Activated CD8-positive, alpha-beta T cell treated with anti-CD3 and anti-CD28 coated beads, Interleukin-2, amount 10 ng/mL, durations not matched to agents 7 days and 5 days (primary cell): ENCODE data around the gene CCDC89. TPM values are rescaled to one million over a fixed set of nuclear protein-coding genes. Genes with fewer than 3 reads are reported as not detected.

ENCODE experiments used
- ATAC-seq: fragments of 150-1000 bp; cut with Tn5 transposase; one replicate; pipeline ENCODE4 v1.10.0; 2021; ENCODE audit warnings: moderate library complexity
- CTCF ChIA-PET: fragments of 350-600 bp; sonication (Branson Sonifier 250); formaldehyde crosslinking; loops from one replicate; lab custom pipeline; 2021; ENCODE audit warnings: antibody characterized with exemption; lab: Charles Lee
- POLR2A ChIA-PET: fragments of 350-600 bp; sonication (Branson Sonifier 250); formaldehyde crosslinking; loops from one replicate; lab custom pipeline; 2021; ENCODE audit warnings: antibody characterized with exemption; lab: Charles Lee
- DNase-seq: peaks from one replicate; pipeline ENCODE4 v3.0.0-alpha.2; 2020
- H3K27ac Mint-ChIP-seq: one replicate; pipeline ENCODE4 v1.8.0; 2021; ENCODE audit warnings: mild to moderate bottlenecking, mixed read lengths
- H3K27me3 Mint-ChIP-seq: one replicate; pipeline ENCODE4 v1.8.0; 2021; ENCODE audit warnings: low read depth, mixed read lengths
- H3K36me3 Mint-ChIP-seq: one replicate; pipeline ENCODE4 v1.8.0; 2021; ENCODE audit warnings: low read depth, mixed read lengths
- H3K4me1 Mint-ChIP-seq: one replicate; pipeline ENCODE4 v1.8.0; 2021; ENCODE audit warnings: low read depth, mixed read lengths
- H3K4me3 Mint-ChIP-seq: one replicate; pipeline ENCODE4 v1.8.0; 2021; ENCODE audit warnings: mild to moderate bottlenecking, mixed read lengths
- H3K9me3 Mint-ChIP-seq: one replicate; pipeline ENCODE4 v1.8.0; 2022; ENCODE audit warnings: mixed read lengths; ENCODE audit not compliant: insufficient read depth
- total RNA-seq, 2 experiments: library from RNA; stranded (reverse); gene quantifications; one replicate each; pipeline ENCODE4 v1.2.3, GENCODE V29; 2021

Gene CCDC89
- total RNA-seq = under 1 TPM; 0.23 to 0.63 TPM

DNA sequence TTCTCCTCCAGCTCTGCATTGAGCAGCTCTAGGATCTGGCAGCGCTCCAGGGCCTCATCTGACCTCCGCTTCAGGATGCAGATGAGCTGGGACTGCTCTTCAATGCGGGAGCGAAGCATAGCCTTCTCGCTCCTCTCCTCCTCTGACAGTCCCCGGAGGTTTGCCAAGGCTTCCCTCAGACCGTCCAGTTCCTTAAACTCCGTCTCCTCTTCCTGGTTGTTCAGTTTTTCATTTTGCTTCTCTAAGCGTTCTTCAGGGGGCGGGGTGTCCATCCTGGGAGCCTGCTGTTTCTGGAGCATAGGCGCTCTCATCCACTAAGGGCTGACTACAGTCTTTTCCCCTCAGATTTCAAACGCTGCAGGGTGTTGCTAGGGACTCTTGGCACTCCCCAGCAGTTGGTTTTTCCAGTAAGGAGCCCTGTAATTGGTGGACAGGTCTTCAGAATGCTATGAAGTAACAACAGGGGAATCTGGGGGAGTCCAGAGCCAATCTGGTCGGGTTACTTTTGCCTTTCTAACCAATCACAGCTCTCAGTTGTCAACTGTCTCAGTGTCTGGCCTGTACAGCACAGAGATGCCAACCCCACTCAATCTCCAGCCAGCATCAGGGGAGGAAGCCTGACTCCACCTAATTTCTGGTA lies at the start of gene CCDC89:
TSS of gene CCDC89 (minus strand) at position 376 of the 640 bp plus-strand sequence. CDS start at position 311, 65 bp downstream.
- no peak within 1 kb of the TSS for H3K27ac Mint-ChIP-seq
- ChIA-PET CTCF (interaction anchor here (1.3 to 3.6 kb wide), 3 partner anchors 10 to 139 kb away, joined by 3 to 14 read pairs (median 6); no protein-coding TSS in a partner anchor), POLR2A (interaction anchor here (1.1 to 2.2 kb wide), 3 partner anchors 11 to 169 kb away, joined by 3 to 4 read pairs (median 3); partner anchors contain the start of gene CCDC83)
- peaks cover 2% of the 10 kb centered on the region for H3K27me3 Mint-ChIP-seq
- ATAC-seq (no peak), DNase-seq (no peak)
- no peaks in the 10 kb centered on the region for H3K9me3 Mint-ChIP-seq
- no peak within 1 kb of the TSS for H3K4me3 Mint-ChIP-seq
- H3K4me1 Mint-ChIP-seq = peaks cover 28% of the 10 kb centered on the region
- H3K36me3 Mint-ChIP-seq = peaks cover 2% of the 10 kb centered on the region

- Mint-ChIP-seq H3K4me3 (no peak overlapping the region), H3K9me3 (no peaks in the 10 kb centered on the region), H3K4me1 (peaks cover 10% of the 10 kb centered on the region), H3K27me3 (no peaks in the 10 kb centered on the region), H3K27ac (no peak overlapping the region), H3K36me3 (peaks cover 68% of the 10 kb centered on the region)
- DNase-seq (no peak), ATAC-seq (no peak)
- ChIA-PET CTCF (no interaction called here), POLR2A (no interaction called here)
Measured at GRCh38 chr11:85732965-85733364, 47.0 kb upstream of the CCDC89 start.

DNA sequence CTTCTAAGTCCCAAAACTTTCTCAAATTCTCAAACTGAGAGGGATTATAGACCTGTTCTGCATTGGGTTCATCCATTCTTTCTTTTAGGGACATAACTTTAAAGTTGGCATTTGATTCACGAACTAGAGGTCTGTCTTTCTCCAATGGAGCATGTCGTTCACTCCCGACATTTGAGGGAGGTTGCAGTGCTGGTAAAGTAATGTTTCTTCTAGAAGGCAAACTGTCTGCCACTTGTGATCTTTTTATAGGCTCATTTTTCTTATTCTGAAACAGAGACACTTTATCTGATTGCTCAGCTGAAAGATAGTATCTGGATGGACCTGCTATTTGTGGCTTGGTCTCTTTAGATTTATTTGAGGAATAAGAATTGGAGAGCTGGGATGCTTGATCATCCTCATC lies 40.4 kb upstream of the CCDC89 start:
- peaks cover 60% of the 10 kb centered on the region for H3K36me3 Mint-ChIP-seq
- H3K4me3 Mint-ChIP-seq = no peak overlapping the region
- no peak overlapping the region for H3K27ac Mint-ChIP-seq
- no peak for ATAC-seq
- DNase-seq = no peak
- ChIA-PET POLR2A (no interaction called here), CTCF (no interaction called here)
- H3K27me3 Mint-ChIP-seq = no peaks in the 10 kb centered on the region
- H3K4me1 Mint-ChIP-seq = no peaks in the 10 kb centered on the region
- H3K9me3 Mint-ChIP-seq = no peaks in the 10 kb centered on the region

DNA sequence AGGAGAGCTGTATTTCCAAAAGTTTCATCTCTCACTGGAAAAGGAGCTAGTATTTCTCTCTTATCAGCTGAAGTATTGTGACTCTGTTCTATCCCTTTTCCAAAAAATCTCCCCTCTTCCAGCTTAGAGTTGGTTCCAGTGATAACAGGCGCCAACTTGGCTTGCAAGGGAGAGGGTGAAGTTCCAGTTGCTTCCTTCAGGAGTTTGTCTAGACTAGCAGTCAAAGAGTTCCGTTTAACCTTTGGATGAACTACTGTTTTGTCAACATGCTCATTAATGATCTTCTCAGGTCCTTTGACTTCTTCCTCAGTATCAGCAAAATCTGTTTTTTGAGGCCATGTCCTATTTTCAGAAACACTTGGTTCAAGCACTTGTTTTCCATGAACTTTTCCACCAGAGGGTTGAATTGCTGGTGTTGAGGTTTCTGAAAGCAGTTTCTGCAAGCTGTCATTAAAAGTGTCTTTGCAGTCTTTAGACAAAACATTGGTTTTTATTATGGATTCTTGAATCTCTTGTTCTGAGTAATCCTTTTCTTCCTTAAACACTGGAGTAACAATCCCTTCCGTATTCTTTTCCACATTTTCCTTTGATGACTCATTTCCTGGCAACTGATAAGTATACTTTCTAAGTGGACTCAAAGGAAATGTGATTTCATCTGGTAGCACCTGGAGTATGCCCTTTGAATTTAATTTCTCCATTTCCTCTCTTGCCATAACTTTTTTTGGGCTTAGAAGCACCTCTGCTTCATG lies 39.7 kb upstream of the CCDC89 start:
- Mint-ChIP-seq H3K9me3 (no peaks in the 10 kb centered on the region), H3K27ac (no peak overlapping the region), H3K4me3 (no peak overlapping the region), H3K27me3 (no peaks in the 10 kb centered on the region), H3K36me3 (peaks cover 55% of the 10 kb centered on the region), H3K4me1 (no peaks in the 10 kb centered on the region)
- DNase-seq = no peak
- ChIA-PET POLR2A (no interaction called here), CTCF (interaction anchor here (1.0 kb wide), 1 partner anchor 30 kb away, joined by 3 read pairs; no protein-coding TSS in a partner anchor)
- no peak for ATAC-seq

DNA sequence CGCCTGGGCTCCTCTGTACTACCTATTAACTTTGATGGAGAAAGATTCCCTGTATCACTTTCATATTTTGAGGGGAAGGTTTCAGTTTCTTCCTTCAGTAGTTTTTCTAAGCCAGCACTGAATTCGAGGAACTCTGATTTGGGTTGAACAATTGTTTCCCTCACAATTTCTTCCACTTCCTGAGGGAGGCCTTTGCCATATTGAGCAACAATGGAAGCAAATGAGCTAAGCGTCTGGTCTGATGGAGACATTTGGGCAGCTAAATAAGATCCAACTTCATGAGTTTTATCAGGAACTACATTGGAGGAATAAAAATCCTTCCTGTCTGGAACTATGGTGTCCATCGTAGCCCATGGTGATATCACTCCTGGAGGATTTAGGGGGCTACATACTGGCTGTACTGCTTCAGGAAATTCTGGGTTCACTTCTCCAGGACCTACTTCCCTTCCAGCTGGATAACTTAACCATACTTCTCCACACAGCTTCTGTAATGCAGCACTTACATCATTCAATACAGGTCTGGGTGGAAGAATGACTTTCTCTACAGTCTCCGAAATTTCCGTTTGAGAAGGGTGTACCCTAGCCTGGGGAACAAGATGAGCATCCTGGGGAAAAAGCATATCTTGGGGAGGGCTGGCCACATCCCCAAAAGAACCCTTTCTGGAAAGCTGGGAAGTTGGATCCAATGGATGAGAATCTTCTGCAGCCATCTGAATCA lies 38.9 kb upstream of the CCDC89 start:
- CTCF ChIA-PET = interaction anchor here (0.6 to 1.0 kb wide), 3 partner anchors 9 to 36 kb away, joined by 3 to 4 read pairs (median 3); no protein-coding TSS in a partner anchor
- Mint-ChIP-seq H3K9me3 (no peaks in the 10 kb centered on the region), H3K4me1 (no peaks in the 10 kb centered on the region), H3K27ac (no peak overlapping the region), H3K4me3 (no peak overlapping the region), H3K36me3 (peaks cover 48% of the 10 kb centered on the region), H3K27me3 (no peaks in the 10 kb centered on the region)
- POLR2A ChIA-PET = no interaction called here
- no peak for ATAC-seq
- no peak for DNase-seq

GRCh38 chr11:85723088-85723487 lies 37.1 kb upstream of the CCDC89 start:
- no peaks in the 10 kb centered on the region for H3K9me3 Mint-ChIP-seq
- ChIA-PET CTCF (interaction anchor here (1.1 kb wide), 1 partner anchor 26 kb away, joined by 3 read pairs; no protein-coding TSS in a partner anchor), POLR2A (no interaction called here)
- ATAC-seq (no peak), DNase-seq (no peak)
- H3K27me3 Mint-ChIP-seq = no peaks in the 10 kb centered on the region
- peaks cover 36% of the 10 kb centered on the region for H3K36me3 Mint-ChIP-seq
- H3K4me3 Mint-ChIP-seq = no peak overlapping the region
- no peaks in the 10 kb centered on the region for H3K4me1 Mint-ChIP-seq
- no peak overlapping the region for H3K27ac Mint-ChIP-seq

GRCh38 chr11:85721191-85721590 lies 35.2 kb upstream of the CCDC89 start:
- H3K9me3 Mint-ChIP-seq = no peaks in the 10 kb centered on the region
- peaks cover 24% of the 10 kb centered on the region for H3K36me3 Mint-ChIP-seq
- H3K27ac Mint-ChIP-seq = no peak overlapping the region
- ChIA-PET CTCF (interaction anchor here (2.0 kb wide), 1 partner anchor 22 kb away, joined by 6 read pairs; no protein-coding TSS in a partner anchor), POLR2A (no interaction called here)
- no peaks in the 10 kb centered on the region for H3K27me3 Mint-ChIP-seq
- no peak overlapping the region for H3K4me3 Mint-ChIP-seq
- DNase-seq (no peak), ATAC-seq (no peak)
- no peaks in the 10 kb centered on the region for H3K4me1 Mint-ChIP-seq

GRCh38 chr11:85718991-85719807 lies 33.2 kb upstream of the CCDC89 start:
- DNase-seq = no peak
- no peak overlapping the region for H3K27ac Mint-ChIP-seq
- ATAC-seq = no peak
- peaks cover 10% of the 10 kb centered on the region for H3K36me3 Mint-ChIP-seq
- H3K4me1 Mint-ChIP-seq = no peaks in the 10 kb centered on the region
- H3K27me3 Mint-ChIP-seq = no peaks in the 10 kb centered on the region
- ChIA-PET CTCF (interaction anchor here (1.3 to 2.0 kb wide), 2 partner anchors 20 to 90 kb away, joined by 3 to 6 read pairs; no protein-coding TSS in a partner anchor), POLR2A (no interaction called here)
- H3K4me3 Mint-ChIP-seq = no peak overlapping the region
- no peaks in the 10 kb centered on the region for H3K9me3 Mint-ChIP-seq

- CTCF ChIA-PET = interaction anchor here (1.1 to 1.7 kb wide), 3 partner anchors 14 to 91 kb away, joined by 3 to 6 read pairs (median 3); no protein-coding TSS in a partner anchor
- H3K9me3 Mint-ChIP-seq = no peaks in the 10 kb centered on the region
- H3K4me1 Mint-ChIP-seq = no peaks in the 10 kb centered on the region
Measured at GRCh38 chr11:85718126-85718943, 32.3 kb upstream of the CCDC89 start.

GRCh38 chr11:85717429-85717828 lies 31.4 kb upstream of the CCDC89 start:
- no peaks in the 10 kb centered on the region for H3K9me3 Mint-ChIP-seq
- POLR2A ChIA-PET = no interaction called here
- H3K36me3 Mint-ChIP-seq = peaks cover 7% of the 10 kb centered on the region
- H3K4me3 Mint-ChIP-seq = no peak overlapping the region
- CTCF ChIA-PET = interaction anchor here (1.1 to 1.7 kb wide), 3 partner anchors 13 to 92 kb away, joined by 3 to 6 read pairs (median 3); no protein-coding TSS in a partner anchor
- DNase-seq = no peak
- H3K4me1 Mint-ChIP-seq = no peaks in the 10 kb centered on the region
- no peak overlapping the region for H3K27ac Mint-ChIP-seq
- ATAC-seq = no peak
- no peaks in the 10 kb centered on the region for H3K27me3 Mint-ChIP-seq

More at GRCh38 chr11:85718126-85718943, 32.3 kb upstream of the CCDC89 start:
- Mint-ChIP-seq H3K4me3 (no peak overlapping the region), H3K27ac (no peak overlapping the region), H3K36me3 (peaks cover 7% of the 10 kb centered on the region), H3K27me3 (no peaks in the 10 kb centered on the region)
- POLR2A ChIA-PET = no interaction called here
- ATAC-seq (no peak), DNase-seq (no peak)
